Cardiac fibroblast (primary cell): ENCODE data around the gene GPC3.

Source experiments
- DNase-seq, 2 donors: peaks; one replicate each; pipeline versions ENCODE4 v3.0.0 to v3.0.0-alpha.2; 2010; ENCODE audit warnings: low read depth in 2 of 2
- H3K4me3 ChIP-seq, 2 donors: replicated peaks in 1 of 2; 1 replicate in 1 of 2; 2 replicates in 1 of 2; pipeline ENCODE4 v1.5.1; 2011; ENCODE audit warnings: low read depth in 2 of 2, low read length in 2 of 2, mild to moderate bottlenecking in 2 of 2, moderate library complexity in 1 of 2
- CTCF ChIP-seq: IDR thresholded peaks from one replicate; pipeline ENCODE4 v1.5.1; 2011; ENCODE audit warnings: low read depth, mild to moderate bottlenecking, low read length, inconsistent platforms

The GPC3 gene

GRCh38 chrX:133538148-133538547 is 447.2 kb downstream of the GPC3 start:
- no peak for DNase-seq
- no peak overlapping the region for H3K4me3 ChIP-seq
- no peak for TF ChIP-seq CTCF

GRCh38 chrX:133537142-133537541 is 448.3 kb downstream of the GPC3 start:
- no peak for TF ChIP-seq CTCF
- no peak for DNase-seq
- no peak overlapping the region for H3K4me3 ChIP-seq

- no peak overlapping the region for H3K4me3 ChIP-seq
- no peak for TF ChIP-seq CTCF
- no peak for DNase-seq
Measured at GRCh38 chrX:133535066-133535465, 450.3 kb downstream of the GPC3 start.

- no peak overlapping the region for H3K4me3 ChIP-seq
- no peak for DNase-seq
- TF ChIP-seq CTCF, result no peak
Measured at GRCh38 chrX:133534172-133534571, 451.2 kb downstream of the GPC3 start.

GRCh38 chrX:133533249-133533648 is 452.1 kb downstream of the GPC3 start:
- no peak for DNase-seq
- no peak overlapping the region for H3K4me3 ChIP-seq
- no peak for TF ChIP-seq CTCF

- no peak for TF ChIP-seq CTCF
- no peak overlapping the region for H3K4me3 ChIP-seq
- no peak for DNase-seq
Measured at GRCh38 chrX:133530960-133531359, 454.4 kb downstream of the GPC3 start.

GRCh38 chrX:133529578-133529977 is 455.8 kb downstream of the GPC3 start:
- no peak for DNase-seq
- H3K4me3 ChIP-seq, result no peak overlapping the region
- no peak for TF ChIP-seq CTCF
